Small intestine (tissue), 7 donors: Measurements from ENCODE around the gene ZER1. TPM values are rescaled to one million over a fixed set of nuclear protein-coding genes. Genes with fewer than 3 reads are reported as not detected.

Experiments used
- DNase-seq, 2 donors: peaks; one replicate each; pipeline versions ENCODE4 v3.0.0 to v3.0.0-alpha.2; 2013
- FAIRE-seq: peaks from 2 replicates; lab custom pipeline; 2012; peaks lifted over from hg19 to GRCh38; lab: Jason Lieb, UNC
- H3K27ac ChIP-seq, 3 donors: one replicate each; pipeline ENCODE4 v1.5.1; 2013; ENCODE audit warnings: low read length in 2 of 3, mild to moderate bottlenecking in 2 of 3, control low read depth in 1 of 3, inconsistent platforms in 1 of 3, low read depth in 1 of 3, moderate library complexity in 1 of 3
- H3K27me3 ChIP-seq, 3 donors: one replicate each; pipeline ENCODE4 v1.6.1; 2013; ENCODE audit warnings: low read length in 3 of 3, inconsistent platforms in 1 of 3; ENCODE audit not compliant: control insufficient read depth in 3 of 3, insufficient read depth in 3 of 3
- H3K36me3 ChIP-seq, 3 donors: one replicate each; pipeline ENCODE4 v1.6.1; 2013; ENCODE audit warnings: low read length in 3 of 3, inconsistent platforms in 1 of 3, low read depth in 1 of 3, mild to moderate bottlenecking in 1 of 3, moderate library complexity in 1 of 3; ENCODE audit not compliant: control insufficient read depth in 3 of 3, insufficient read depth in 2 of 3
- H3K4me1 ChIP-seq, 3 donors: one replicate each; pipeline ENCODE4 v1.6.1; 2013; ENCODE audit warnings: low read length in 2 of 3, inconsistent platforms in 1 of 3, low read depth in 1 of 3, mild to moderate bottlenecking in 1 of 3, moderate library complexity in 1 of 3; ENCODE audit not compliant: control insufficient read depth in 3 of 3, insufficient read depth in 2 of 3
- H3K4me3 ChIP-seq, 3 donors: one replicate each; pipeline ENCODE4 v1.5.1; 2013; ENCODE audit warnings: low read length in 3 of 3, control low read depth in 1 of 3, inconsistent platforms in 1 of 3, low read depth in 1 of 3, mild to moderate bottlenecking in 1 of 3, moderate library complexity in 1 of 3
- H3K9me3 ChIP-seq, 2 donors: one replicate each; pipeline ENCODE4 v1.6.1; 2013; ENCODE audit warnings: low read depth in 1 of 2, low read length in 1 of 2; ENCODE audit not compliant: control insufficient read depth in 2 of 2, insufficient read depth in 1 of 2
- WGBS, 3 donors: extraction: QIAGEN DNeasy Blood & Tissue Kit; methylation state at CpG; one replicate each; pipeline ENCODE4 v1.1.7; 2013; 5-methylcytosine and 5-hydroxymethylcytosine counted together
- polyA plus RNA-seq, 4 donors: library from polyadenylated mRNA; stranded (reverse) in 3 of 4; unstranded in 1 of 4; fragments of 200-250 nt in 3 of 4; fragments of 120-200 nt in 1 of 4; gene quantifications; one replicate each; pipeline versions ENCODE4 v1.2.1 to v1.2.3, GENCODE V29; 2013
- donor health status: healthy with polysubstance abuse.
- donor health status: control.
- donor health status: control.
- donor health status: Bipolar disorder and iron deficiency.
- donor health status: healthy.

ZER1 gene
- polyA plus RNA-seq, 4 donors: 24.6 to 77.2 (median 47.1) TPM

GRCh38 chr9:128792978-128793686 lies 21.4 kb upstream of the ZER1 start:
- FAIRE-seq: no peak
- peaks cover 0 to 8% (median 4%) of the 10 kb centered on the region in 3 donors for H3K4me1 ChIP-seq
- H3K27me3 ChIP-seq: no peaks in the 10 kb centered on the region
- WGBS, 3 donors: 63 to 83% (median 64%) methylated on average over 8 of the region's 8 CpGs
- H3K9me3 ChIP-seq: no peaks in the 10 kb centered on the region
- H3K36me3 ChIP-seq: peaks cover 3 to 80% (median 23%) of the 10 kb centered on the region in 3 donors
- H3K4me3 ChIP-seq: no peak overlapping the region
- peak in 1 of 2 donors; percentile 63 for DNase-seq
- H3K27ac ChIP-seq: peak overlapping the region in 1 of 3 donors; percentile 72

DNA sequence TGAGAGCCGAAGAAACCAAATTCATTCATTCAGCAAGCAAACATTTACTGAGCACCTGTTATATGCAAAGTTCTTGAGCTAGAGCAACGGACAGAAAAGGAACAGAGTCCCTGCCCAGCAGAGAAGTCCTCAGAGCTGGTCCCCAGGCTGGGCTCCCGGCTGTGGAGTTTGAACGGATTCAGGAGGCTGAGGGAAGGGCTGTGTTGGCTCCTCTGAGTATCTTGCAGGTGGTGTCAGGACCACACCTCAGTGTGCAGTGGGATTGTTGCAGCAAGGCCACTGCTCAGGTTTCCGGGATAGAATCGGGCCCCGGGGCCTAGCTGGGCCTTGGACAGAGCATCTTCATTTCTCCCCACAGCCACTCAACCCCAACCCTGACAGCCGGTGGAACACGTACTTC lies 20.4 kb upstream of the ZER1 start:
- H3K36me3 ChIP-seq: peaks cover 3 to 71% (median 20%) of the 10 kb centered on the region in 3 donors
- FAIRE-seq (no peak), DNase-seq (no peak)
- WGBS, 3 donors: 95 to 98% (median 95%) methylated on average over 9 of the region's 9 CpGs
- H3K9me3 ChIP-seq: no peaks in the 10 kb centered on the region
- no peaks in the 10 kb centered on the region for H3K27me3 ChIP-seq
- peaks cover 0 to 13% (median 4%) of the 10 kb centered on the region in 3 donors for H3K4me1 ChIP-seq
- H3K4me3 ChIP-seq: no peak overlapping the region
- no peak overlapping the region for H3K27ac ChIP-seq

GRCh38 chr9:128790536-128790935 lies 18.8 kb upstream of the ZER1 start:
- no peak for FAIRE-seq

DNA sequence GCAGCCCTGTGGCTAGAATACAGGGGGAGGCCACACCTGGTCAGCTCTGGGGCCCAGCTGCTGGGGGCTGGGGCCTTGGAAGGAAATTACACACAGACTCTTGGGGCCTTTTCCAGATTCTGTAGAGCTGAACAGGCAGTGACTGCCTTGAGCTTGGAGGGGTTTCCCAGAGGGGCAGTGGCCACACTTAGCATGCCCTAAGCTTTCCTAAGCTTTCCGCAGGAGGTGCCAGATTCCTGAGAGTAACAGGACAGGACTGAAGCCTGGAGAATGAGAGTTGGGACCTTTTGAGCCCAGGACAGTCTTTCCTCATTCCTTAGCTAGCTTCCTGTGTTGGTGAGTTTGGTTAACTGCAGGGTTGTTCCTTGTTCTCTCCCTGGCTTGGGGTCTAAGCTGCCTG lies 16.7 kb upstream of the ZER1 start:
- H3K36me3 ChIP-seq: peaks cover 0 to 44% (median 19%) of the 10 kb centered on the region in 3 donors
- FAIRE-seq (no peak), DNase-seq (no peak)
- 93 to 100% (median 96%) methylated on average over 1 of the region's 1 CpG for WGBS, 3 donors
- H3K9me3 ChIP-seq: no peaks in the 10 kb centered on the region
- H3K27me3 ChIP-seq: no peaks in the 10 kb centered on the region
- peaks cover 0 to 18% (median 2%) of the 10 kb centered on the region in 3 donors for H3K4me1 ChIP-seq
- peak overlapping the region in 1 of 3 donors; percentile 25 for H3K27ac ChIP-seq
- peak overlapping the region in 2 of 3 donors; percentile 77 to 99 for H3K4me3 ChIP-seq

More at GRCh38 chr9:128790536-128790935, 18.8 kb upstream of the ZER1 start:
- no peak for DNase-seq
- H3K4me3 ChIP-seq: no peak overlapping the region
- H3K27me3 ChIP-seq: no peaks in the 10 kb centered on the region
- H3K9me3 ChIP-seq: no peaks in the 10 kb centered on the region
- H3K36me3 ChIP-seq: peaks cover 3 to 60% (median 19%) of the 10 kb centered on the region in 3 donors
- 80 to 85% (median 82%) methylated on average over 4 of the region's 4 CpGs for WGBS, 3 donors
- H3K4me1 ChIP-seq: peaks cover 0 to 18% (median 4%) of the 10 kb centered on the region in 3 donors
- H3K27ac ChIP-seq: no peak overlapping the region

GRCh38 chr9:128787659-128788058 lies 15.9 kb upstream of the ZER1 start:
- DNase-seq: peak; percentile 17 to 52
- Histone ChIP-seq H3K27ac (peak overlapping the region in 2 of 3 donors; percentile 84 to 85), H3K9me3 (no peaks in the 10 kb centered on the region), H3K36me3 (peaks cover 0 to 36% (median 15%) of the 10 kb centered on the region in 3 donors), H3K4me3 (peak overlapping the region; percentile 77 to 99 (median 91)), H3K27me3 (no peaks in the 10 kb centered on the region), H3K4me1 (peaks cover 0 to 18% (median 0%) of the 10 kb centered on the region in 3 donors)
- no peak for FAIRE-seq
- 2 to 6% (median 5%) methylated on average over 7 of the region's 7 CpGs for WGBS, 3 donors

GRCh38 chr9:128786681-128787601 lies 15.2 kb upstream of the ZER1 start, which contains the start of gene TBC1D13:
Gene TBC1D13, plus strand, starts transcription at chr9:128787253. Its CDS starts 101 bp downstream, at chr9:128787354.
- FAIRE-seq (no peak), DNase-seq (peak; percentile 88 to 94)
- peak within 1 kb of the TSS; percentile 77 to 99 (median 91) for H3K4me3 ChIP-seq
- H3K9me3 ChIP-seq: peaks cover 0 to under 1% of the 10 kb centered on the region in 2 donors
- no peaks in the 10 kb centered on the region for H3K27me3 ChIP-seq
- peak within 1 kb of the TSS; percentile 38 to 85 (median 84) for H3K27ac ChIP-seq
- H3K4me1 ChIP-seq: peaks cover 0 to 18% (median 0%) of the 10 kb centered on the region in 3 donors
- peaks cover 0 to 29% (median 8%) of the 10 kb centered on the region in 3 donors for H3K36me3 ChIP-seq
- WGBS, 3 donors: 7 to 9% (median 8%) methylated on average over 55 to 64 of the region's 64 CpGs

- no peaks in the 10 kb centered on the region for H3K27me3 ChIP-seq
- peaks cover 0 to 18% (median 0%) of the 10 kb centered on the region in 3 donors for H3K4me1 ChIP-seq
- peaks cover 0 to 14% (median 0%) of the 10 kb centered on the region in 3 donors for H3K36me3 ChIP-seq
- WGBS, 3 donors: 91 to 94% (median 94%) methylated on average over 6 of the region's 6 CpGs
- DNase-seq: no peak
- H3K27ac ChIP-seq: no peak overlapping the region
- peaks cover 0 to 5% of the 10 kb centered on the region in 2 donors for H3K9me3 ChIP-seq
- FAIRE-seq: no peak
- no peak overlapping the region for H3K4me3 ChIP-seq
Observed at GRCh38 chr9:128785427-128785826, 13.7 kb upstream of the ZER1 start.

DNA sequence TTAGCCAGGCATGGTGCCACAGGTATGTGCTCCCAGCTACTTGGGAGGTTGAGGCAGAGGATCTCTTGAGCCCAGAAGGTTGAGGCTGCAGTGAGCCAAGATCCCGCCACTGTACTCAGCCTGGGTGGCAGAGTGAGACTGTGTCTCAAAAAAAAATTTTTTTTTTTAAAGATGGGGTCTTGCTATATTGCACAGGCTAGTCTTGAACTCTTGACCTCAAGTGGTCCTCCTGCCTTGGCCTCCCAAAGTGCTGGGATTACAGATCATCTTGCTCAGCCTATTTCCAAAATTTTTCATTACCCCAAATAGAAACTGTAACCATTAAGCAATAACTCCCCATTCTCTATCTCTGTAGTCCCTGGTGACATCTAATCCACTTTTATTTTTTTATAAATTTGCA lies 10.9 kb upstream of the ZER1 start:
- no peak for DNase-seq
- no peak for FAIRE-seq
- H3K9me3 ChIP-seq: peaks cover 0 to 5% of the 10 kb centered on the region in 2 donors
- H3K36me3 ChIP-seq: no peaks in the 10 kb centered on the region
- peaks cover 0 to 5% (median 0%) of the 10 kb centered on the region in 3 donors for H3K4me1 ChIP-seq
- 88 to 93% (median 88%) methylated on average over 1 of the region's 1 CpG for whole genome bisulfite sequencing, 3 donors
- no peaks in the 10 kb centered on the region for H3K27me3 ChIP-seq
- no peak overlapping the region for H3K4me3 ChIP-seq
- no peak overlapping the region for H3K27ac ChIP-seq
